Ovary (tissue), 3 donors: ENCODE results near the gene ADAMTS12.

Experiments
- EP300 ChIP-seq: sonication (generic); formaldehyde crosslinking; IDR thresholded peaks from one replicate; pipeline ENCODE4 v1.6.1; 2017; ENCODE audit warnings: antibody characterized with exemption
- TF ChIP-seq, protein P1 (sequence below), 3 donors: fragments of 450-650 bp in 2 of 3; fragments of 200-600 bp in 1 of 3; IDR thresholded peaks; one replicate each; pipeline versions ENCODE4 v1.5.1 to v1.8.0; 2016 to 2022; ENCODE audit warnings: antibody characterized with exemption in 3 of 3, mild to moderate bottlenecking in 1 of 3
- donor health status: DM: no; HTN: no; CAD: no.

DNA sequence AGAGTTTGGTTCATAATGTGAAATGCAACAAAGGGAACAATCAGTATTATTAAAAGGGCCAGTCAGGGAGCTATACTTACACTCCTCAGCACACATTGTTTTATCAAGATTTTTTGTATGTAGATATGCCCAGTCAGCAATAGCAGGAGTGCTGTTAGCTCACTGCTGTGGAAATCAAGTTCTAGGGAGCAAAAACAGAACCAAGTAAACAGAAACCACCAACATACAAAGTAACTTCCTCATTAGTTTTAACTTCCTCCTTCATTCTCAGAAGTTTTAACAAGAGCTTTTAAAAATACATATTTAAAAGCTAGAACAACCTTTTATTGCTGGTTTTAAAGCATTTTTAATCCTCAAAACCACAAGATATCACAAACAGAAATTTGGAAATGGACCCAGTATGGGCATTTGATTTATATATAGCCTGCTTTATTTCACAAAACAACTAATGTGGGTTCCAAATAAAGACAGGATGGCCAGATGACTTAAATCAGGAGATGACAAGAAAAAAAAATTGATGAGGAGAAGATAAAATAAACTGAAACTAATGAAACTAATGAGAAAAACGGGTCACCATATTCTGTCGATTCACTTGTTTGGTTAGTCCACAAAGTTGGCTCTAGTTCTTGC lies 178.5 kb downstream of the ADAMTS12 start:
- TF ChIP-seq, protein P1, sequence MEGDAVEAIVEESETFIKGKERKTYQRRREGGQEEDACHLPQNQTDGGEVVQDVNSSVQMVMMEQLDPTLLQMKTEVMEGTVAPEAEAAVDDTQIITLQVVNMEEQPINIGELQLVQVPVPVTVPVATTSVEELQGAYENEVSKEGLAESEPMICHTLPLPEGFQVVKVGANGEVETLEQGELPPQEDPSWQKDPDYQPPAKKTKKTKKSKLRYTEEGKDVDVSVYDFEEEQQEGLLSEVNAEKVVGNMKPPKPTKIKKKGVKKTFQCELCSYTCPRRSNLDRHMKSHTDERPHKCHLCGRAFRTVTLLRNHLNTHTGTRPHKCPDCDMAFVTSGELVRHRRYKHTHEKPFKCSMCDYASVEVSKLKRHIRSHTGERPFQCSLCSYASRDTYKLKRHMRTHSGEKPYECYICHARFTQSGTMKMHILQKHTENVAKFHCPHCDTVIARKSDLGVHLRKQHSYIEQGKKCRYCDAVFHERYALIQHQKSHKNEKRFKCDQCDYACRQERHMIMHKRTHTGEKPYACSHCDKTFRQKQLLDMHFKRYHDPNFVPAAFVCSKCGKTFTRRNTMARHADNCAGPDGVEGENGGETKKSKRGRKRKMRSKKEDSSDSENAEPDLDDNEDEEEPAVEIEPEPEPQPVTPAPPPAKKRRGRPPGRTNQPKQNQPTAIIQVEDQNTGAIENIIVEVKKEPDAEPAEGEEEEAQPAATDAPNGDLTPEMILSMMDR (IDR thresholded peaks at IDR 0.05): no peak
- no peak for TF ChIP-seq EP300
